ENCODE measurements around the gene PRICKLE3. TPM values are rescaled to one million over a fixed set of nuclear protein-coding genes. Genes with fewer than 3 reads are reported as not detected.

PRICKLE3 gene
- total RNA-seq, 1 donor from 2014 or later: 13.5 TPM

- Mint-ChIP-seq H3K36me3 (no peaks in the 10 kb centered on the region), H3K9me3 (peaks cover 3% of the 10 kb centered on the region), H3K4me1 (peaks cover 17% of the 10 kb centered on the region), H3K27me3 (ENCODE audit: low read depth) (peaks cover 1% of the 10 kb centered on the region), H3K4me3 (peak overlapping the region; percentile 60), H3K27ac (peak overlapping the region; percentile 89)
- DNase-seq (ENCODE audit: low spot score in 2 of 2, unreplicated experiment in 2 of 2): peak; percentile 47 to 72
- no peak for TF ChIP-seq CTCF (IDR thresholded peaks at IDR 0.05; ENCODE audit: unreplicated experiment)
These were observed 20.0 kb downstream of the PRICKLE3 start for GRCh38 chrX:49165901-49166881.

GRCh38 chrX:49164589-49165360, 21.4 kb downstream of the PRICKLE3 start:
- Mint-ChIP-seq H3K36me3 (no peaks in the 10 kb centered on the region), H3K9me3 (peaks cover 3% of the 10 kb centered on the region), H3K27me3 (ENCODE audit: low read depth) (no peaks in the 10 kb centered on the region), H3K27ac (peak overlapping the region; percentile 85), H3K4me3 (peak overlapping the region; percentile 75), H3K4me1 (peaks cover 17% of the 10 kb centered on the region)
- TF ChIP-seq CTCF (IDR thresholded peaks at IDR 0.05; ENCODE audit: unreplicated experiment): no peak
- no peak for DNase-seq (ENCODE audit: low spot score in 2 of 2, unreplicated experiment in 2 of 2)

- peaks cover 17% of the 10 kb centered on the region for H3K4me1 Mint-ChIP-seq
These were observed 22.4 kb downstream of the PRICKLE3 start for GRCh38 chrX:49163555-49164419.

GRCh38 chrX:49162620-49163019, 23.6 kb downstream of the PRICKLE3 start, which contains the start of gene MAGIX:
Gene MAGIX, plus strand, starts transcription at chrX:49162758. Its CDS starts 132 bp downstream, at chrX:49162890.
- H3K4me1 Mint-ChIP-seq: peaks cover 16% of the 10 kb centered on the region
- no peak for TF ChIP-seq CTCF (IDR thresholded peaks at IDR 0.05; ENCODE audit: unreplicated experiment)
- peak within 1 kb of the TSS; percentile 91 for H3K27ac Mint-ChIP-seq
- no peaks in the 10 kb centered on the region for H3K27me3 Mint-ChIP-seq (ENCODE audit: low read depth)
- peak within 1 kb of the TSS; percentile 75 for H3K4me3 Mint-ChIP-seq
- no peak for DNase-seq (ENCODE audit: low spot score in 2 of 2, unreplicated experiment in 2 of 2)
- peaks cover 3% of the 10 kb centered on the region for H3K9me3 Mint-ChIP-seq
- H3K36me3 Mint-ChIP-seq: no peaks in the 10 kb centered on the region

More at GRCh38 chrX:49163555-49164419, 22.4 kb downstream of the PRICKLE3 start:
- Mint-ChIP-seq H3K36me3 (no peaks in the 10 kb centered on the region), H3K27ac (peak overlapping the region; percentile 91), H3K27me3 (ENCODE audit: low read depth) (no peaks in the 10 kb centered on the region), H3K4me3 (peak overlapping the region; percentile 75), H3K9me3 (peaks cover 3% of the 10 kb centered on the region)
- peak; percentile 67 to 80 for DNase-seq (ENCODE audit: low spot score in 2 of 2, unreplicated experiment in 2 of 2)
- TF ChIP-seq CTCF (IDR thresholded peaks at IDR 0.05; ENCODE audit: unreplicated experiment): peak; percentile 76

GRCh38 chrX:49161632-49162031, 24.5 kb downstream of the PRICKLE3 start:
- Mint-ChIP-seq H3K27me3 (ENCODE audit: low read depth) (no peaks in the 10 kb centered on the region), H3K9me3 (peaks cover 3% of the 10 kb centered on the region), H3K36me3 (no peaks in the 10 kb centered on the region), H3K4me1 (peaks cover 8% of the 10 kb centered on the region), H3K27ac (no peak overlapping the region), H3K4me3 (no peak overlapping the region)
- TF ChIP-seq CTCF (IDR thresholded peaks at IDR 0.05; ENCODE audit: unreplicated experiment): no peak
- DNase-seq (ENCODE audit: low spot score in 2 of 2, unreplicated experiment in 2 of 2): no peak

Measured in mesothelial cell of epicardium (in vitro differentiated cells).